GM12878 (cell line): Measurements from ENCODE around the gene MLXIP. TPM values are rescaled to one million over a fixed set of nuclear protein-coding genes. Genes with fewer than 3 reads are reported as not detected.

Experiments used
- ATAC-seq: fragments of 200-7000 bp; cut with Tn5 transposase; 3 replicates; pipeline ENCODE4 v1.9.1; 2020; ENCODE audit warnings: mild to moderate bottlenecking, moderate library complexity
- BruUV-seq: library from RNA; stranded (reverse); fragments of 400-500 nt; replicated peaks from 2 replicates; lab custom pipeline; 2021; lab: Mats Ljungman, UMichigan
- CTCF ChIA-PET: fragments of 300-600 bp; sonication (Branson Sonifier 250); formaldehyde crosslinking; extraction: SDS; loops from one replicate; lab custom pipeline; 2021; ENCODE audit warnings: inconsistent platforms; lab: Yijun Ruan, JAX
- POLR2A ChIA-PET: fragments of 350-600 bp; formaldehyde crosslinking; extraction: SDS; loops from one replicate; lab custom pipeline; 2021; ENCODE audit warnings: inconsistent platforms; lab: Charles Lee
- RAD21 ChIA-PET: fragments of 300-600 bp; sonication (Branson Sonifier 250); formaldehyde crosslinking; loops from one replicate; lab custom pipeline; 2023; ENCODE audit warnings: antibody characterized with exemption; ENCODE audit not compliant: unreplicated experiment; lab: Charles Lee
- SMC1A ChIA-PET: fragments of 300-600 bp; sonication (Branson Sonifier 250); formaldehyde crosslinking; loops from one replicate; lab custom pipeline; 2023; ENCODE audit not compliant: unreplicated experiment, uncharacterized antibody; lab: Charles Lee
- DNase-seq: peaks from one replicate; pipeline ENCODE4 v3.0.0-alpha.2; 2011; ENCODE audit warnings: low read depth, low spot score
- FAIRE-seq: peaks from 3 replicates; lab custom pipeline; 2011; peaks lifted over from hg19 to GRCh38; lab: Jason Lieb, UNC
- H2AFZ ChIP-seq: 2 replicates; pipeline ENCODE4 v1.6.0; 2011; ENCODE audit warnings: low read depth, low read length, control low read depth; ENCODE audit not compliant: control insufficient read depth
- H3K27ac ChIP-seq: 2 replicates; pipeline ENCODE4 v1.5.1; 2011; ENCODE audit warnings: control low read depth; ENCODE audit not compliant: control insufficient read depth, insufficient read depth
- H3K27me3 ChIP-seq, 2 experiments: replicated peaks in 1 of 2; 2 replicates each; pipeline versions ENCODE4 v1.6.0 to v1.6.1; 2011; ENCODE audit warnings: low read length in 1 of 2; ENCODE audit not compliant: control insufficient read depth in 2 of 2, insufficient read depth in 2 of 2
- H3K36me3 ChIP-seq, 2 experiments: 2 replicates each; pipeline ENCODE4 v1.5.1; 2011; ENCODE audit warnings: low read length in 1 of 2; ENCODE audit not compliant: control insufficient read depth in 2 of 2, insufficient read depth in 2 of 2
- H3K4me1 ChIP-seq: 2 replicates; pipeline ENCODE4 v1.6.1; 2011; ENCODE audit warnings: mild to moderate bottlenecking, low read length, moderate library complexity, mixed read lengths; ENCODE audit not compliant: control insufficient read depth, insufficient read depth
- H3K4me2 ChIP-seq: 2 replicates; pipeline ENCODE4 v1.6.0; 2011; ENCODE audit warnings: control low read depth; ENCODE audit not compliant: control insufficient read depth, insufficient read depth
- H3K4me3 ChIP-seq: fragments of 200-600 bp; sonication (generic); 2 replicates; pipeline ENCODE4 v1.5.1; 2016
- H3K79me2 ChIP-seq: 2 replicates; pipeline ENCODE4 v1.6.0; 2011; ENCODE audit warnings: low read length; ENCODE audit not compliant: control insufficient read depth, insufficient read depth
- H3K9ac ChIP-seq: 2 replicates; pipeline ENCODE4 v1.8.0; 2011; ENCODE audit warnings: low read length, control low read depth, mixed read lengths; ENCODE audit not compliant: control insufficient read depth, insufficient read depth
- H3K9me3 ChIP-seq: replicated peaks from 3 replicates; pipeline ENCODE4 v1.5.1; 2011; ENCODE audit warnings: mild to moderate bottlenecking, low read length; ENCODE audit not compliant: control insufficient read depth, insufficient read depth
- H4K20me1 ChIP-seq: 2 replicates; pipeline ENCODE4 v1.6.0; 2011; ENCODE audit not compliant: control insufficient read depth, insufficient read depth
- CHD2 ChIP-seq: IDR thresholded peaks from 2 replicates; pipeline ENCODE4 v1.6.1; 2011; ENCODE audit warnings: low read depth, low read length, improper control_type of control experiment, borderline replicate concordance
- EGR1 ChIP-seq, 2 experiments: IDR thresholded peaks; 1 replicate in 1 of 2; 2 replicates in 1 of 2; pipeline ENCODE4 v1.6.1; 2011 to 2012; ENCODE audit warnings: low read depth in 2 of 2, low read length in 2 of 2, borderline replicate concordance in 1 of 2, mild to moderate bottlenecking in 1 of 2, moderate library complexity in 1 of 2
- ETV6 ChIP-seq, 2 experiments: fragments of 450-650 bp in 1 of 2; IDR thresholded peaks in 1 of 2; conservative IDR thresholded peaks in 1 of 2; 2 replicates each; pipeline ENCODE4 v1.6.1; 2014; ENCODE audit warnings: antibody characterized with exemption in 1 of 2, borderline replicate concordance in 1 of 2, low read depth in 1 of 2, mild to moderate bottlenecking in 1 of 2, moderate library complexity in 1 of 2
- JUND ChIP-seq: IDR thresholded peaks from 2 replicates; pipeline ENCODE4 v1.6.1; 2012; ENCODE audit warnings: low read depth, mild to moderate bottlenecking, low read length, improper control_type of control experiment, moderate library complexity
- KAT2A ChIP-seq: conservative IDR thresholded peaks from 2 replicates; pipeline ENCODE4 v1.6.1; 2011; ENCODE audit warnings: low read depth, low read length; ENCODE audit not compliant: control insufficient read depth
- MEF2B ChIP-seq: fragments of 450-650 bp; IDR thresholded peaks from 2 replicates; pipeline ENCODE4 v1.6.1; 2018; ENCODE audit warnings: mild to moderate bottlenecking, moderate library complexity; ENCODE audit not compliant: partially characterized antibody, poor library complexity, severe bottlenecking
- MYB ChIP-seq: fragments of 150-350 bp; IDR thresholded peaks from 2 replicates; pipeline ENCODE4 v1.6.1; 2014; ENCODE audit warnings: mild to moderate bottlenecking, low read depth, low read length, borderline replicate concordance
- NR2F1 ChIP-seq: fragments of 450-650 bp; conservative IDR thresholded peaks from 2 replicates; pipeline ENCODE4 v1.6.1; 2017; ENCODE audit warnings: mild to moderate bottlenecking
- RELA ChIP-seq: fragments of 450-650 bp; IDR thresholded peaks from 2 replicates; pipeline ENCODE4 v1.8.0; 2014; ENCODE audit warnings: borderline replicate concordance; ENCODE audit not compliant: partially characterized antibody
- SIN3A ChIP-seq: IDR thresholded peaks from 2 replicates; pipeline ENCODE4 v1.6.1; 2012; ENCODE audit warnings: low read depth, low read length, improper control_type of control experiment
- TARDBP ChIP-seq: IDR thresholded peaks from 2 replicates; pipeline ENCODE4 v1.6.1; 2016; ENCODE audit warnings: borderline replicate concordance
- TCF7 ChIP-seq: IDR thresholded peaks from 2 replicates; pipeline ENCODE4 v1.6.1; 2014; ENCODE audit warnings: antibody characterized with exemption, borderline replicate concordance
- ZNF207 ChIP-seq: fragments of 450-650 bp; IDR thresholded peaks from 2 replicates; pipeline ENCODE4 v1.6.1; 2014; ENCODE audit warnings: antibody characterized with exemption, mild to moderate bottlenecking, borderline replicate concordance
- ZNF217 ChIP-seq: fragments of 450-650 bp; IDR thresholded peaks from 2 replicates; pipeline ENCODE4 v1.6.1; 2017; ENCODE audit warnings: antibody characterized with exemption, mild to moderate bottlenecking
- WGBS: methylation state at CpG from one replicate; pipeline ENCODE4 v1.1.6; 2016; ENCODE audit warnings: low lambda C conversion rate; ENCODE audit not compliant: insufficient replicate concordance, insufficient coverage; ENCODE audit errors: missing lambda C conversion rate; 5-methylcytosine and 5-hydroxymethylcytosine counted together
- in situ Hi-C: fragments of 300-500 bp; cut with MboI; formaldehyde crosslinking; loops from 9 replicates; pipeline ENCODE4 v1.14.3; 2018; ENCODE audit warnings: mixed read lengths
- intact Hi-C: fragments of 100-400 bp; cut with micrococcal nuclease; formaldehyde crosslinking; loops from one replicate; pipeline ENCODE4 v1.14.2; 2022; ENCODE audit not compliant: unreplicated experiment
- polyA plus RNA-seq, 11 experiments: library from polyadenylated mRNA; depleted of rRNA in 4 of 11; unstranded in 6 of 11; stranded (reverse) in 5 of 11; fragments of >200 nt; fragmentation: Nextera tagmentation in 4 of 11; fragmentation: Illumina TruSeq in 1 of 11; extraction: Ambion mirVana in 4 of 11; extraction: Trizol in 1 of 11; gene quantifications; 1 replicate in 1 of 11; 2 replicates in 10 of 11; pipeline versions ENCODE4 v1.2.1 to v1.2.3, GENCODE V29; 2011 to 2016; ENCODE audit warnings: inconsistent platforms in 2 of 11, missing spikeins in 2 of 11, low read depth in 1 of 11
- total RNA-seq, 4 experiments: library from RNA; depleted of rRNA in 3 of 4; stranded (reverse); fragments of >200 nt in 3 of 4; fragmentation: Illumina TruSeq in 1 of 4; extraction: Trizol in 1 of 4; gene quantifications; 2 replicates each; pipeline versions ENCODE4 v1.2.1 to v1.2.3, GENCODE V29; 2013 to 2021
- TF ChIP-seq, protein P1 (sequence below): fragments of 450-650 bp; IDR thresholded peaks from 2 replicates; pipeline ENCODE4 v1.6.1; 2016; ENCODE audit warnings: mild to moderate bottlenecking, moderate library complexity, borderline replicate concordance
- TF ChIP-seq, protein P2 (sequence below): fragments of 450-650 bp; IDR thresholded peaks from 2 replicates; pipeline ENCODE4 v1.6.1; 2016; ENCODE audit warnings: mild to moderate bottlenecking

MLXIP gene
- total and polyA plus RNA-seq, 10 of the 15 experiments (the other 5 are each of a cell fraction or from before 2014, with no cell fraction given) = 1.1 to 23.7 (median 7.0) TPM

DNA sequence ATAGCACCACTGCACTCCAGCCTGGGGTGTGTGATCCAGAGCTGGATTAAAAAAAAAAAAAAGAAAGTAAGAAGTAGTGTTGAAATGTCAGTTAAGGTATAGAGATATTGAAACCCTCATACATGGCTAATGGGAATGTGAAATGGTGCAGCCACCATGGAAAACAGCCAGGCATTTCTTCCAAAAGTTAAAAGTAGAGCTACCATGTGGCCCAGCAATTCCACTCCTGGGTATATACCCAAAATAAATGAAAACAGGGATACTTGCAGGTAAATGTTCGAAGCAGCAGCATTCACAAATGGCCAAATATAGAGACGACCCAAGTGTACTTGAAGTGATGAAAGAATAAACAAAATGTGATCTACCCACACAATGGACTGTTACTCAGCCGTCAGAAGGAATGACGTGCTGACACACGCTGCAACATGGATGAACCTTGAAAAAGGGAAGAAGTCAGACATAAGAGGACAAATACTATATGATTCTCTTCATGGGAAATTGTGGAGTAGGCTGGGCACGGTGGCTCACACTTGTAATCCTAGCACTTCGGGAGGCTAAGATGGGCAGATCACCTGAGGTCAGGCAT lies 80.2 kb downstream of the MLXIP start:
- Histone ChIP-seq H3K9ac (no peak overlapping the region), H3K27me3 (no peaks in the 10 kb centered on the region), H3K36me3 (no peaks in the 10 kb centered on the region), H2AFZ (no peak overlapping the region), H3K27ac (no peak overlapping the region), H3K79me2 (no peaks in the 10 kb centered on the region), H4K20me1 (no peaks in the 10 kb centered on the region), H3K4me3 (no peak overlapping the region), H3K4me2 (no peak overlapping the region), H3K9me3 (no peaks in the 10 kb centered on the region), H3K4me1 (peaks cover 3% of the 10 kb centered on the region; the same call in 1 of the 2 replicates)
- CTCF ChIA-PET = interaction anchor here (0.6 to 2.5 kb wide), 3 partner anchors 104 to 377 kb away, joined by 3 to 5 read pairs (median 4); no protein-coding TSS in a partner anchor
- BruUV-seq = no TSS peak
- DNase-seq (no peak), ATAC-seq (no peak), FAIRE-seq (no peak)
- in situ Hi-C loops (no loop called here), intact Hi-C loops (no loop called here)
- POLR2A ChIA-PET = interaction anchor here (0.7 kb wide), 1 partner anchor 66 kb away, joined by 3 read pairs; no protein-coding TSS in a partner anchor
- WGBS = 65% methylated on average over 7 of the region's 7 CpGs
- SMC1A ChIA-PET = interaction anchor here (0.7 kb wide), 1 partner anchor 437 kb away, joined by 3 read pairs; no protein-coding TSS in a partner anchor
- TF ChIP-seq MYB (no peak), EGR1 (IDR thresholded peaks at IDR 0.05; ENCODE audit: borderline replicate concordance in 1 of 2, low read depth in 2 of 2, low read length in 2 of 2) (no peak), RELA (no peak), CHD2 (no peak), SIN3A (no peak), ZNF207 (no peak), ETV6 (conservative IDR thresholded peaks at IDR 0.05 in 1 of 2, IDR thresholded peaks at IDR 0.05 in 1 of 2; ENCODE audit: borderline replicate concordance in 1 of 2, low read depth in 1 of 2) (no peak), MEF2B (no peak), TCF7 (no peak), KAT2A (no peak), ZNF217 (no peak), TARDBP (no peak), JUND (no peak), NR2F1 (no peak)
- TF ChIP-seq, protein P1, sequence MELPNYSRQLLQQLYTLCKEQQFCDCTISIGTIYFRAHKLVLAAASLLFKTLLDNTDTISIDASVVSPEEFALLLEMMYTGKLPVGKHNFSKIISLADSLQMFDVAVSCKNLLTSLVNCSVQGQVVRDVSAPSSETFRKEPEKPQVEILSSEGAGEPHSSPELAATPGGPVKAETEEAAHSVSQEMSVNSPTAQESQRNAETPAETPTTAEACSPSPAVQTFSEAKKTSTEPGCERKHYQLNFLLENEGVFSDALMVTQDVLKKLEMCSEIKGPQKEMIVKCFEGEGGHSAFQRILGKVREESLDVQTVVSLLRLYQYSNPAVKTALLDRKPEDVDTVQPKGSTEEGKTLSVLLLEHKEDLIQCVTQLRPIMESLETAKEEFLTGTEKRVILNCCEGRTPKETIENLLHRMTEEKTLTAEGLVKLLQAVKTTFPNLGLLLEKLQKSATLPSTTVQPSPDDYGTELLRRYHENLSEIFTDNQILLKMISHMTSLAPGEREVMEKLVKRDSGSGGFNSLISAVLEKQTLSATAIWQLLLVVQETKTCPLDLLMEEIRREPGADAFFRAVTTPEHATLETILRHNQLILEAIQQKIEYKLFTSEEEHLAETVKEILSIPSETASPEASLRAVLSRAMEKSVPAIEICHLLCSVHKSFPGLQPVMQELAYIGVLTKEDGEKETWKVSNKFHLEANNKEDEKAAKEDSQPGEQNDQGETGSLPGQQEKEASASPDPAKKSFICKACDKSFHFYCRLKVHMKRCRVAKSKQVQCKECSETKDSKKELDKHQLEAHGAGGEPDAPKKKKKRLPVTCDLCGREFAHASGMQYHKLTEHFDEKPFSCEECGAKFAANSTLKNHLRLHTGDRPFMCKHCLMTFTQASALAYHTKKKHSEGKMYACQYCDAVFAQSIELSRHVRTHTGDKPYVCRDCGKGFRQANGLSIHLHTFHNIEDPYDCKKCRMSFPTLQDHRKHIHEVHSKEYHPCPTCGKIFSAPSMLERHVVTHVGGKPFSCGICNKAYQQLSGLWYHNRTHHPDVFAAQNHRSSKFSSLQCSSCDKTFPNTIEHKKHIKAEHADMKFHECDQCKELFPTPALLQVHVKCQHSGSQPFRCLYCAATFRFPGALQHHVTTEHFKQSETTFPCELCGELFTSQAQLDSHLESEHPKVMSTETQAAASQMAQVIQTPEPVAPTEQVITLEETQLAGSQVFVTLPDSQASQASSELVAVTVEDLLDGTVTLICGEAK = no peak
- TF ChIP-seq, protein P2, sequence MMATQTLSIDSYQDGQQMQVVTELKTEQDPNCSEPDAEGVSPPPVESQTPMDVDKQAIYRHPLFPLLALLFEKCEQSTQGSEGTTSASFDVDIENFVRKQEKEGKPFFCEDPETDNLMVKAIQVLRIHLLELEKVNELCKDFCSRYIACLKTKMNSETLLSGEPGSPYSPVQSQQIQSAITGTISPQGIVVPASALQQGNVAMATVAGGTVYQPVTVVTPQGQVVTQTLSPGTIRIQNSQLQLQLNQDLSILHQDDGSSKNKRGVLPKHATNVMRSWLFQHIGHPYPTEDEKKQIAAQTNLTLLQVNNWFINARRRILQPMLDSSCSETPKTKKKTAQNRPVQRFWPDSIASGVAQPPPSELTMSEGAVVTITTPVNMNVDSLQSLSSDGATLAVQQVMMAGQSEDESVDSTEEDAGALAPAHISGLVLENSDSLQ = no peak
- RAD21 ChIA-PET = no interaction called here
